Ecto neural progenitor cell (in vitro differentiated cells): Measurements from ENCODE around the gene HRH2.
"Not testable (repeated sequence)": the region's sequence is repeated elsewhere in the genome, so short reads cannot be mapped to it uniquely, and the experiment has no call there.

ENCODE experiments used
- DNase-seq: peaks from one replicate; pipeline ENCODE4 v3.0.0-alpha.2; 2018; ENCODE audit warnings: low spot score

The HRH2 gene

GRCh38 chr5:175741556-175741955, 83.7 kb downstream of the HRH2 start:
- DNase-seq, result peak; percentile 21

GRCh38 chr5:175742290-175742994, 84.6 kb downstream of the HRH2 start:
- peak; percentile 25 for DNase-seq

GRCh38 chr5:175743676-175744210, 85.9 kb downstream of the HRH2 start:
- DNase-seq, result peak; percentile 48

DNA sequence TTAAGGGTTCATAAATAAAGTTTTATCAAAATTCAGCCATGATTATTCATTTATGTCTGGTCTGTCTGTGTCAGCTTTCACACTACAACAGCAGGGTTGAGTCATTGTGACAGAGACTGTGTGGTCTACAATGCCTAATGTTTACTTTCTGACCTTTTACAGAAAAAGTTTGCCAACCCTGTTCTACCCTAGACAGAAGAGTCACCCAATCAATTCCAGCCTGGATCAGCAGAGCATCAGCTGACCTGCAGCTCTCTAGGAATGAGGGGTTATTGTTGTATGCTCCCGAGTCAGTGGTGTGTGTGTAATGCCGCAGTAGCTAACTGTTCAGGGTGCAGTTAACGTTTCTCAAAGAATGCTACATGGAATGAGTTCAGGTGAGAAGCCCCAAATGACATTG, 87.3 kb downstream of the HRH2 start:
- DNase-seq, result peak; percentile 13

DNA sequence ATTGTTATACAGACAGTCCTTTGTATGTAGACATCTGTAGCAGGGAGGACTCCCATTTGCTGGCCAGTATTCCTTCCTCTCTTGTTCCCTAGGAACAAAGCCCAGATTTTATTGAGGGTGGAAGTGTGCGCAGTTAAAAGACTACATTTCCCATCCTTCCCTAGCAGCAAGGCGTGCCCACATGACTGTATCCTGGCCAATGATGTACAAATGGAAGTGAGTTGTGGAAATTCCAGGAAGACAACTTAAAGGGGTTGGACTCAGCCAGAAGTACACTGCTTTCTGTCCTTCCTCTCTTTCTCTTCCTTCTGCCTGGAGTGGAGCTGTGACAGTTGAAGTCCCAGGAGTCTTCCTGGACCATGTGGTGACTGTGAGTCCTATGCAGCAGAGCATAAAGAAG, 89.0 kb downstream of the HRH2 start:
- DNase-seq, result peak; percentile 41

DNA sequence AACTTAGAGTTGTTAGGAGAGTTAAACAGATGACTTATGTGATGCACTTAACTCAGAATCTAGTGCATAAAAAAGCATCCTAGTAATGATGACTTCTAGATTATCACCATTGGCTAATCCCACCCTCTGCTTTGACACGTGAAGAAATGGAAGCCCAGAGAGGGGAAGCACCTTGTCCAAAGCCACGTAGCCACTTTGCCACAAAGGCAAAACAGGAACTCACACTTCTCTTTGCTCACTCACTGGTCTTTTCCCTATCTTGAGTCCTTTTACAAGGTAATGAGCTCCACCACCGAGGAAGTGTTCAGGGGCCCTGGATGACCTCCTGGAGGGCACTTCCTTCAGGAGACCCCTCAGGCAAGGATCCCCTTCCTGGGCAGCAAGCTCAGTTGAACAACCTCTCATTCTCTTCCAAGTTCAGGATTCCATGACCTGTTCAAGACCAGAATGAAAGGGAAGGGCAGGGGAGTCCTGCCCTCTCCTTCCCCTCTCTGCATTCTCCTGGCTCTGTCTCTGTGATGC, 89.7 kb downstream of the HRH2 start:
- peak; percentile 9 for DNase-seq

DNA sequence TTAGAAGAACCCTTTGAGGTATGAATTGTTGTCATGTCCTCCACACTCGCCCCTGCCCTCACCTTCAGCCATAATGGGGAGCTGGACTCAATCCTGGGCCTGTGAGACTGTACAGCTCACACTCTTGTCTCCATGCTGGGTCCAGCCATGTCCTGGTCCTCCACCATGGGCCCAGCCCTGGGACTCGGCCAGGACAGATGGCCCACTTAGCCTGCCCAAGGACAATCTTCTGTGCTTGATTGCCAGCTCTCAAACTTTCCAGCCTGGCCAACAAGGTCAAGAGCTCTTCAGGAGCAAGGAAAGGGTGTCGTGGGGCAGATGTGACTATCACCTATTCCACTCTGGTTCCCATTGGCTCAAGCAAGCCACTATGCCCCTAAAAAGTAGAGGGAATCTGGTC, 90.8 kb downstream of the HRH2 start:
- DNase-seq, result peak; percentile 11

DNA sequence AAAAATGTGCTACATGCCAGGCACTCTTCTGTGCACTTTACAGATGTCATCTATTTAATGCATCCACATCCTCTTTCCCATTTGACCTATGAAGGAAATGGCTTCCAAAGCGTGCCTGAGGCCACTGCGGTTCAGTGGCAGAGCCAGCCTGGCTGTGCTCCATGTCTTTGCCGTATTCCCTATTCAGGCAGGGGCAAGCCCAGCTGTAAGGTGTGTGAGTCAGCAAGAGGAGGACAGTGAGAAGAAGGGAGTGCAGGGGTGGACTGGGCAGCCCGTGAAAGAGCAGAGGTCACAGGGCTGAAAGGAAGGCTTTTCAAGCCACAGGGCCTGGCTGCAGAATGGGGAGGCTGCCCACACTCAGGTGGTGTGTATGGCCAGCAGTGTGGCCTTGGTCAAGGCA, 91.7 kb downstream of the HRH2 start:
- peak; percentile 27 for DNase-seq

DNA sequence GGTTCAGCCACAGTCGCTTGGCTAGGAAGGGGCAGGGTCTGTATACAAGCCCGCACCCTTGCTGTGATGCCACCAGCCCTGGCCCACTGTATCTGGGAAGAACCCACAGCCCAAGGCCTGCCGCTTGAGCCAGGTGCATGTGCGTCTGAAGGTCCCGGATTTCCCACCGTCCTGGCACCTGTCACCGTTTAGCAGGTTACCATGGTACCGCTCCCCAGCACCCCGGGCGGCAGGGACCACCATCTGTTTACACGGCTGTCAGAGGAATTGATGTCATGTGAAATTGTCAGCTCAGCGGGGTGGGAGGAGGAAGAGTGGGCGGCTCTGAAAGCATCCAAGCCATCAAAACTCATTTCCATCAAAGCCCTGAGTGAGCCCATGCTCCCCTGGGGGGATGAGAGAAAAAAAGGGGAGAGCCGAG, 92.7 kb downstream of the HRH2 start:
- DNase-seq, result peak; percentile 42

DNA sequence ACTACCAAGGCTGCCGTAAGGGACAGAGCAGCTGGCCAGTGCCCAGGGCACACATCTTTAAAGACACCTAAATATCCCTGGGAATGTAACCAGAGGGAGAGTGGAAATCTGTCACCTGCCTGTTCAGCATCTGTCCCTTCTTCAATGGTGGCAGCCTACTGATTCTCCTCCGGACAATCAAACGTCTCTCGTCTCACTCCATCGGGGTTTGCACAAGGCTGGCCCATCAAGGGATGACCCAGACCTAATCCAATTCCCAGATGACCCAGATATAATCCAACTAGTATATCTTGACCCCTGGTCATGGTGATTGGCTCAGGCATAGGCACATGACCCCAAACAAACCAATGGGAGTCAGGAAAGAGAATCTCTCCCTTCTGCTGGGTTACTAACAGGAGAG, 93.5 kb downstream of the HRH2 start:
- DNase-seq, result peak; percentile 23

GRCh38 chr5:175752826-175753535, 95.1 kb downstream of the HRH2 start:
- peak; percentile 36 for DNase-seq

DNA sequence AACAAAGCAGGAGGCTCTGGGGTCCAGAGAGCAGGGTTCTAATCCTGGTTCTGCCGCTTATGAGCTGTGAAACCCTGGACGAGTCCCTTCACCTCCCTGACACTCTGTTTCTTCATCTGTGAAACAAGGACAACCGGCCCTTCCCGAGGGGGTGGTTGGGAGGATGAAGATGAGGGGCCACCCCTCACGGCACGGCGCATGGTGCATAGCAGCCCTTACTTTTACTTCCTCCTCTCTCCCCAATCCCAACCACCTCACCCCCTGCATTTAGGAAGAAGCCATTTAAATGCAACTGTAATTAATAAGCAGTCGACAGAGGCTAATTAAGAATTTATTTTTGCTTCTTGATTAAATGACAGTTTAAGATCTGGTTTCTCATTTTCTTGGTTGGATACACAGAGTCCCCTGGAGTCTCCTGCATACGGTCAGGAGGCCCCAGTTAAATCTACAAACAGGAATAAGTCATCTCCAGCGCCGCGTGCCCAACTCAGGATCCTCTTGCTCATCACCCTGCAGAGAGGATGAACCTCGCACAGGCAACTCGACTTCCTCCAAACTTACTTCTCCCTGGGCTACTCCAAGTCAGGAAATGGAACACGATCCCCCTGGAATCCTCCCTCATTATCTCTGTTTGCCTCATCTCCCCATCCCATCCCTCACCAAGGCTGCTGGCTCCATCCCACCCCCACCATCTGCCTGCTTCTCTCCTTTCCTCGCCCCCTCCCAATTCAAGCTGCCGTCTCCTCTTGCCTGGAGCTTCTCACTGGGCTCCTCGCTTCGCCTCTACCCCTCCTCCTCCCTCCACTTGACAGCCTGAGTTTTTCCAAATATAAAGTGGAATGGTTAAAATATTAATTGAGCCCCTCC, 95.9 kb downstream of the HRH2 start:
- DNase-seq, result no peak

GRCh38 chr5:175759991-175760390, 102.1 kb downstream of the HRH2 start:
- not testable (repeated sequence) for DNase-seq
